ENCODE results near the gene INO80C. TPM values are rescaled to one million over a fixed set of nuclear protein-coding genes. Genes with fewer than 3 reads are reported as not detected.

INO80C gene
- total RNA-seq, 2 experiments from 2014 or later, result 5.9 to 10.3 TPM

GRCh38 chr18:35465329-35465728, 32.4 kb downstream of the INO80C start:
- H3K9me3 ChIP-seq (ENCODE audit: low read length), result no peaks in the 10 kb centered on the region
- H3K9me2 ChIP-seq (ENCODE audit: insufficient read depth, low read length), result no peaks in the 10 kb centered on the region
- H3K79me2 ChIP-seq (ENCODE audit: insufficient read depth, low read depth, low read length), result no peaks in the 10 kb centered on the region
- DNase-seq (ENCODE audit: low spot score), result no peak
- no peak for TF ChIP-seq CTCF (conservative IDR thresholded peaks at IDR 0.05; ENCODE audit: low read length)
- TF ChIP-seq EZH2phosphoT487 (IDR thresholded peaks at IDR 0.05; ENCODE audit: borderline replicate concordance, low read depth, low read length), result no peak
- H3K4me1 ChIP-seq (ENCODE audit: insufficient read depth, low read length, poor library complexity, severe bottlenecking), result peaks cover 24% of the 10 kb centered on the region
- no peak overlapping the region for H3K4me2 ChIP-seq (ENCODE audit: low read length)
- ChIA-PET POLR2A (no interaction called here), CTCF (ENCODE audit: unreplicated experiment) (no interaction called here)
- H4K20me1 ChIP-seq (ENCODE audit: insufficient read depth, low read length), result no peaks in the 10 kb centered on the region
- no peak overlapping the region for H2AFZ ChIP-seq (ENCODE audit: low read length)
- no TSS peak for BruUV-seq (replicated peaks)
- no peak overlapping the region for H3K27ac ChIP-seq (ENCODE audit: low read depth, low read length, poor library complexity, severe bottlenecking)
- no peaks in the 10 kb centered on the region for H3K36me3 ChIP-seq (ENCODE audit: insufficient read depth, low read length)
- no peak overlapping the region for H3K4me3 ChIP-seq (ENCODE audit: low read depth, low read length, poor library complexity, severe bottlenecking)
- intact Hi-C loops (cut with micrococcal nuclease; ENCODE audit: unreplicated experiment), result no loop called here

- H3K4me2 ChIP-seq (ENCODE audit: low read length), result no peak overlapping the region
- no peak overlapping the region for H3K27ac ChIP-seq (ENCODE audit: low read depth, low read length, poor library complexity, severe bottlenecking)
- no peaks in the 10 kb centered on the region for H3K36me3 ChIP-seq (ENCODE audit: insufficient read depth, low read length)
- no peaks in the 10 kb centered on the region for H3K9me3 ChIP-seq (ENCODE audit: low read length)
- intact Hi-C loops (cut with micrococcal nuclease; ENCODE audit: unreplicated experiment), result no loop called here
- peaks cover 24% of the 10 kb centered on the region for H3K4me1 ChIP-seq (ENCODE audit: insufficient read depth, low read length, poor library complexity, severe bottlenecking)
- no peak overlapping the region for H2AFZ ChIP-seq (ENCODE audit: low read length)
- no peaks in the 10 kb centered on the region for H4K20me1 ChIP-seq (ENCODE audit: insufficient read depth, low read length)
- H3K4me3 ChIP-seq (ENCODE audit: low read depth, low read length, poor library complexity, severe bottlenecking), result no peak overlapping the region
- no peaks in the 10 kb centered on the region for H3K79me2 ChIP-seq (ENCODE audit: insufficient read depth, low read depth, low read length)
- ChIA-PET POLR2A (no interaction called here), CTCF (ENCODE audit: unreplicated experiment) (no interaction called here)
- no peak for DNase-seq (ENCODE audit: low spot score)
- TF ChIP-seq EZH2phosphoT487 (IDR thresholded peaks at IDR 0.05; ENCODE audit: borderline replicate concordance, low read depth, low read length) (no peak), CTCF (conservative IDR thresholded peaks at IDR 0.05; ENCODE audit: low read length) (no peak)
- no peaks in the 10 kb centered on the region for H3K9me2 ChIP-seq (ENCODE audit: insufficient read depth, low read length)
- BruUV-seq (replicated peaks), result no TSS peak
These were observed 32.9 kb downstream of the INO80C start for GRCh38 chr18:35464831-35465279.

GRCh38 chr18:35463827-35464226, 33.9 kb downstream of the INO80C start:
- ChIA-PET CTCF (ENCODE audit: unreplicated experiment) (no interaction called here), POLR2A (no interaction called here)
- no peaks in the 10 kb centered on the region for H3K9me2 ChIP-seq (ENCODE audit: insufficient read depth, low read length)
- H3K27ac ChIP-seq (ENCODE audit: low read depth, low read length, poor library complexity, severe bottlenecking), result no peak overlapping the region
- no peak for DNase-seq (ENCODE audit: low spot score)
- H3K4me1 ChIP-seq (ENCODE audit: insufficient read depth, low read length, poor library complexity, severe bottlenecking), result peaks cover 24% of the 10 kb centered on the region
- TF ChIP-seq CTCF (conservative IDR thresholded peaks at IDR 0.05; ENCODE audit: low read length), result no peak
- no peak for TF ChIP-seq EZH2phosphoT487 (IDR thresholded peaks at IDR 0.05; ENCODE audit: borderline replicate concordance, low read depth, low read length)
- BruUV-seq (replicated peaks), result no TSS peak
- H3K36me3 ChIP-seq (ENCODE audit: insufficient read depth, low read length), result no peaks in the 10 kb centered on the region
- intact Hi-C loops (cut with micrococcal nuclease; ENCODE audit: unreplicated experiment), result no loop called here
- no peaks in the 10 kb centered on the region for H3K79me2 ChIP-seq (ENCODE audit: insufficient read depth, low read depth, low read length)
- no peaks in the 10 kb centered on the region for H3K9me3 ChIP-seq (ENCODE audit: low read length)
- H4K20me1 ChIP-seq (ENCODE audit: insufficient read depth, low read length), result no peaks in the 10 kb centered on the region
- no peak overlapping the region for H3K4me2 ChIP-seq (ENCODE audit: low read length)
- H3K4me3 ChIP-seq (ENCODE audit: low read depth, low read length, poor library complexity, severe bottlenecking), result no peak overlapping the region
- H2AFZ ChIP-seq (ENCODE audit: low read length), result no peak overlapping the region

Measured in OCI-LY7 (cell line).